Upper lobe of left lung (tissue), 4 donors: ENCODE data around the gene PAK3.

Source experiments
- EP300 ChIP-seq, 4 donors: sonication (generic); formaldehyde crosslinking; IDR thresholded peaks; one replicate each; pipeline ENCODE4 v1.5.1; 2017; ENCODE audit warnings: antibody characterized with exemption in 4 of 4, control low read depth in 2 of 4
- POLR2A ChIP-seq, 4 donors: fragments of 450-650 bp; IDR thresholded peaks; one replicate each; pipeline ENCODE4 v1.5.1; 2016 to 2017; ENCODE audit warnings: antibody characterized with exemption in 4 of 4, mild to moderate bottlenecking in 2 of 4
- TF ChIP-seq, protein P1 (sequence below), 6 experiments: fragments of 450-650 bp in 4 of 6; fragments of 200-600 bp in 2 of 6; sonication (generic) in 2 of 6; IDR thresholded peaks; one replicate each; pipeline ENCODE4 v1.5.1; 2016 to 2019; ENCODE audit warnings: antibody characterized with exemption in 6 of 6

DNA sequence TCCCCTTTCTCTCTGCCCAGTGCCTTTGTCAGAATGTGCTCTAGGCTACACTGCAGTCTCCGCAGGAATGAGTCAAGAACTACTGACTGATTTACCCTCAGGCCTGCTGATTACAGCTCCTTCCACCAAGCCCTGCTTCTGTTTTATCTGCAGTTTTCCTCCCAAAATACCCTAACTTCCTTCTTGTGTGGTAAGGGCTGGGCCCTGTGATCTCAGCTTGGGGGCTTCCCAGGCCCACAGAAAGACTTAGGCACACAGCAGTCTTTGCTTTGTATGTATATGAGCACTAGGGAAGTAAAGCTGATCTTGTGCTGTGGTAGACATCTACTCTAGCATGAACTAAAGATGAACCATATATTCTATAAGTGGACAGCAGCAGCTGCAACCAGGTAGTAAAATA is 18.8 kb downstream of the PAK3 start:
- TF ChIP-seq, protein P1, sequence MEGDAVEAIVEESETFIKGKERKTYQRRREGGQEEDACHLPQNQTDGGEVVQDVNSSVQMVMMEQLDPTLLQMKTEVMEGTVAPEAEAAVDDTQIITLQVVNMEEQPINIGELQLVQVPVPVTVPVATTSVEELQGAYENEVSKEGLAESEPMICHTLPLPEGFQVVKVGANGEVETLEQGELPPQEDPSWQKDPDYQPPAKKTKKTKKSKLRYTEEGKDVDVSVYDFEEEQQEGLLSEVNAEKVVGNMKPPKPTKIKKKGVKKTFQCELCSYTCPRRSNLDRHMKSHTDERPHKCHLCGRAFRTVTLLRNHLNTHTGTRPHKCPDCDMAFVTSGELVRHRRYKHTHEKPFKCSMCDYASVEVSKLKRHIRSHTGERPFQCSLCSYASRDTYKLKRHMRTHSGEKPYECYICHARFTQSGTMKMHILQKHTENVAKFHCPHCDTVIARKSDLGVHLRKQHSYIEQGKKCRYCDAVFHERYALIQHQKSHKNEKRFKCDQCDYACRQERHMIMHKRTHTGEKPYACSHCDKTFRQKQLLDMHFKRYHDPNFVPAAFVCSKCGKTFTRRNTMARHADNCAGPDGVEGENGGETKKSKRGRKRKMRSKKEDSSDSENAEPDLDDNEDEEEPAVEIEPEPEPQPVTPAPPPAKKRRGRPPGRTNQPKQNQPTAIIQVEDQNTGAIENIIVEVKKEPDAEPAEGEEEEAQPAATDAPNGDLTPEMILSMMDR (IDR thresholded peaks at IDR 0.05), result no peak
- TF ChIP-seq EP300 (IDR thresholded peaks at IDR 0.05), result no peak
- TF ChIP-seq POLR2A (IDR thresholded peaks at IDR 0.05), result no peak
